MCF 10A (cell line): Measurements from ENCODE around the gene PPARA. TPM values are rescaled to one million over a fixed set of nuclear protein-coding genes. Genes with fewer than 3 reads are reported as not detected.

ENCODE experiments used
- BruUV-seq: library from RNA; stranded (reverse); fragments of 400-500 nt; replicated peaks from 2 replicates; lab custom pipeline; 2021; lab: Mats Ljungman, UMichigan
- CTCF ChIA-PET: fragments of 300-600 bp; sonication (Branson Sonifier 250); formaldehyde crosslinking; extraction: SDS; loops from one replicate; lab custom pipeline; 2021; ENCODE audit warnings: antibody characterized with exemption, inconsistent platforms; lab: Yijun Ruan, JAX
- POLR2A ChIA-PET: fragments of 300-600, 350-650 bp; sonication (Branson Sonifier 250); formaldehyde crosslinking; extraction: SDS; loops from one replicate; lab custom pipeline; 2020; ENCODE audit warnings: antibody characterized with exemption, inconsistent platforms; lab: Yijun Ruan, JAX
- DNase-seq: peaks from one replicate; pipeline ENCODE4 v3.0.0-alpha.2; 2018; ENCODE audit not compliant: unreplicated experiment
- H3K27ac Mint-ChIP-seq: one replicate; pipeline ENCODE4 v1.8.0; 2022; ENCODE audit warnings: mild to moderate bottlenecking, low read depth, mixed read lengths; ENCODE audit not compliant: unreplicated experiment
- H3K27me3 Mint-ChIP-seq: one replicate; pipeline ENCODE4 v1.8.0; 2022; ENCODE audit warnings: mixed read lengths; ENCODE audit not compliant: insufficient read depth, unreplicated experiment
- H3K36me3 Mint-ChIP-seq: one replicate; pipeline ENCODE4 v1.8.0; 2022; ENCODE audit warnings: mild to moderate bottlenecking, moderate library complexity, mixed read lengths; ENCODE audit not compliant: insufficient read depth, unreplicated experiment
- H3K4me1 Mint-ChIP-seq: one replicate; pipeline ENCODE4 v1.8.0; 2022; ENCODE audit warnings: mixed read lengths; ENCODE audit not compliant: insufficient read depth, unreplicated experiment
- H3K4me3 Mint-ChIP-seq: one replicate; pipeline ENCODE4 v1.8.0; 2022; ENCODE audit warnings: mild to moderate bottlenecking, moderate library complexity, mixed read lengths; ENCODE audit not compliant: unreplicated experiment
- H3K9me3 Mint-ChIP-seq: one replicate; pipeline ENCODE4 v1.8.0; 2022; ENCODE audit warnings: mixed read lengths; ENCODE audit not compliant: unreplicated experiment
- CTCF ChIP-seq: fragments of 200-600 bp; IDR thresholded peaks from one replicate; pipeline ENCODE4 v1.8.0; 2022; ENCODE audit warnings: antibody characterized with exemption, mild to moderate bottlenecking; ENCODE audit not compliant: unreplicated experiment
- intact Hi-C: fragments of 100-400 bp; cut with micrococcal nuclease; formaldehyde crosslinking; loops from 2 replicates; pipeline ENCODE4 v1.14.1; 2022
- total RNA-seq: library from RNA; stranded (reverse); gene quantifications from 2 replicates; pipeline ENCODE4 v1.2.3, GENCODE V29; 2022

The PPARA gene
- total RNA-seq, 1 experiment from 2014 or later, result 8.0 TPM

DNA sequence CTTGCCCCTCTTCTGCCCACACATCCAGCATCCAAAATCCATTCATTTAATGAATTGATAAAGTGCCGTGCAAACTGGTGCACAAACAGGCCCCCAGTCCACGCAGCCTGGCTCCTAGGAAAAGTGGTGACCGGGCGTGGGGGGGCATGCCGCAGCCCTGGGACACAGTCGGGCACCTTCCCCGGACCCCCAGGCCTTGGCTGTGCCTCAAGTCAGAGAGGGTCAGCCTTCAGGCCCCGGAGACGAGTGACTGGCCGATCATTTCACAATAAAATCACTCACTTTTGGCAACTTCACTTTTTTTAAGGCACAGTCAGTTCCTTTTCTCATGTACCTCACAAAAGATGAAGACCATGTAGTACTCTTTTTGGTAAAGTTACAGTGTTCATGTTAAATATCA is 91.8 kb downstream of the PPARA start:
- H3K27me3 Mint-ChIP-seq, result no peaks in the 10 kb centered on the region
- intact Hi-C loops, result no loop called here
- peaks cover 10% of the 10 kb centered on the region for H3K36me3 Mint-ChIP-seq
- no peaks in the 10 kb centered on the region for H3K4me1 Mint-ChIP-seq
- no peaks in the 10 kb centered on the region for H3K9me3 Mint-ChIP-seq
- no peak for DNase-seq
- no peak overlapping the region for H3K4me3 Mint-ChIP-seq
- CTCF ChIA-PET, result interaction anchor here (0.8 kb wide), 2 partner anchors 20 to 120 kb away, joined by 4 to 5 read pairs; no protein-coding TSS in a partner anchor
- H3K27ac Mint-ChIP-seq, result no peak overlapping the region
- BruUV-seq, result no TSS peak
- POLR2A ChIA-PET, result interaction anchor here (1.2 kb wide), 1 partner anchor 9 kb away, joined by 3 read pairs; no protein-coding TSS in a partner anchor
- TF ChIP-seq CTCF, result no peak

DNA sequence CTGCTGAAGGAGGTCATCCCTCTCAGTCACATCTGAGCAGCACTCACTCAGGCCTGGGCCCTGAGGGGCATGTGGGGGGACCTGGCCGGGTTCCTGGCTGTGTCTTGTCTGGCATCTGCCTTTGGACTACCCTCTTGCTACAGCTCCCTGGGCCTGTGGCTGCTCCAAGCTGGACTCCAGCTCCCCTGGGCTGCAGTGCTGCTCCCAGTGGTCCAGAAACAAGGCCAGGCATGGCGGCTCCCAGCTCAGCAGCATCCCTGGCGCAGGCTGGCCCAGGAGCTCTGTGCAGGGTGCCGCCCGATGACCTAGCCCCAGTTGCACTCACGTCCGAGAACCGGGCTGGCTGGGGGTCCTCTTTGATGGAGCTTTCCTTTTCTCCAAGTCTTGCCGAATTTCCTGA is 94.4 kb downstream of the PPARA start:
- ChIA-PET CTCF (interaction anchor here (0.6 kb wide), 1 partner anchor 65 kb away, joined by 3 read pairs; no protein-coding TSS in a partner anchor), POLR2A (no interaction called here)
- Mint-ChIP-seq H3K4me1 (no peaks in the 10 kb centered on the region), H3K36me3 (peaks cover 10% of the 10 kb centered on the region), H3K9me3 (no peaks in the 10 kb centered on the region), H3K4me3 (no peak overlapping the region), H3K27me3 (no peaks in the 10 kb centered on the region), H3K27ac (no peak overlapping the region)
- BruUV-seq, result no TSS peak
- intact Hi-C loops, result no loop called here
- DNase-seq, result no peak
- no peak for TF ChIP-seq CTCF

DNA sequence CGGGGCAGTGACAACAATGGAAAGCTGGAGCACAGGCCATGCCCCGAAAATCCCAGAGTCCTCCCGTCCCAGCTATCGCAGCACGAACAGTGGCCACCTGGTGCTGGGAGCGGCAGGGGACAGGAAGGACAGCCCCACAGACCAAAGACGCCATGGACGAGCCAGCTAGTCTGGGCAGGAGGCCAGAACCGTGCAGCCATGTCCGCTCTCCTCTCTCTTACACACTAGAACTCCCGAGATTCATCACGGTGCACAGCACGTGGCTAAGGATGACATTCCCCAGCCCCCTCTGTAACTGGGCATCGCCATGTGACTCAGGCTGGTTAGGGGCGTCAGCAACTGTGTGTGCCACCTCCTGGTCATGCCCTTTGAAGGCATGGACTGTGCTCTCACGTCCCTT is 95.2 kb downstream of the PPARA start:
- Mint-ChIP-seq H3K27ac (no peak overlapping the region), H3K4me1 (no peaks in the 10 kb centered on the region), H3K36me3 (peaks cover 10% of the 10 kb centered on the region), H3K9me3 (no peaks in the 10 kb centered on the region), H3K27me3 (no peaks in the 10 kb centered on the region), H3K4me3 (no peak overlapping the region)
- DNase-seq, result no peak
- POLR2A ChIA-PET, result no interaction called here
- TF ChIP-seq CTCF, result no peak
- intact Hi-C loops, result no loop called here
- CTCF ChIA-PET, result no interaction called here
- BruUV-seq, result no TSS peak

DNA sequence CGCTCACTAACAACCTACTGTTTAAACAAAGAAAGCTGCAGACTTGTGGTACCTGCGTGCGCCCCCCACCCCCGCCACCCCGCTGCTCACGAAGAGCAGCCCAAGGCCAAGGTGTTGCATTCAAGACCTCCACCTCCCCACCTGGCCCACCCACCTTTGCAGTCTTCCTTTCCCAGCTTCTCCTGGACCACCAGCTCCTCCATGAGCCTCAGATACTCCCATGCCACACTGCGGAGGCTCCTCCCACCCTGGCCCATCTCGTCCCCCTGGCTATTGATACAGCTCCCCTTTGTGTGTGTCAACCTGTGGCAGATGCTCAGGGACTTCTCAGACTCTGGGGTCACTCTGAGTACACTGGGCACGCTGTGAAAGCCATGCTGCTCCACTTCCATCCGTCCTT is 95.9 kb downstream of the PPARA start:
- CTCF ChIA-PET, result interaction anchor here (0.7 to 1.1 kb wide), 2 partner anchors 9 to 240 kb away, joined by 3 read pairs; no protein-coding TSS in a partner anchor
- no peak for DNase-seq
- BruUV-seq, result no TSS peak

More for the DNA sequence above, 95.9 kb downstream of the PPARA start:
- no peak overlapping the region for H3K4me3 Mint-ChIP-seq
- peaks cover 10% of the 10 kb centered on the region for H3K36me3 Mint-ChIP-seq
- H3K4me1 Mint-ChIP-seq, result no peaks in the 10 kb centered on the region
- POLR2A ChIA-PET, result interaction anchor here (0.7 kb wide), 1 partner anchor 22 kb away, joined by 3 read pairs; the partner anchor contains the start of gene TTC38
- intact Hi-C loops, result no loop called here
- no peaks in the 10 kb centered on the region for H3K27me3 Mint-ChIP-seq
- no peaks in the 10 kb centered on the region for H3K9me3 Mint-ChIP-seq
- H3K27ac Mint-ChIP-seq, result no peak overlapping the region
- no peak for TF ChIP-seq CTCF
